GM23338 (cell line): ENCODE data around the gene TMPRSS15. TPM values are rescaled to one million over a fixed set of nuclear protein-coding genes. Genes with fewer than 3 reads are reported as not detected.

Experiments used
- ATAC-seq: fragments of 200-7000 bp; cut with Tn5 transposase; 3 replicates; pipeline ENCODE4 v1.9.1; 2020
- DNase-seq: peaks from one replicate; pipeline ENCODE4 v3.0.0-alpha.2; 2015; ENCODE audit warnings: low spot score
- H2AFZ ChIP-seq: fragments of 200-600 bp; sonication (generic); 2 replicates; pipeline ENCODE4 v1.8.0; 2016; ENCODE audit warnings: antibody characterized with exemption, mild to moderate bottlenecking, moderate library complexity
- H3F3A ChIP-seq: fragments of 200-600 bp; sonication (generic); replicated peaks from 2 replicates; pipeline ENCODE4 v1.8.0; 2017; ENCODE audit warnings: antibody characterized with exemption, mixed run types, low read depth
- H3K27ac ChIP-seq: fragments of 200-600 bp; sonication (generic); 2 replicates; pipeline ENCODE4 v1.6.1; 2016; ENCODE audit warnings: low read depth
- H3K27me3 ChIP-seq: fragments of 200-600 bp; sonication (generic); 2 replicates; pipeline ENCODE4 v1.8.0; 2016; ENCODE audit warnings: mild to moderate bottlenecking, mixed run types, moderate library complexity; ENCODE audit not compliant: insufficient read depth
- H3K36me3 ChIP-seq: fragments of 200-600 bp; sonication (generic); 2 replicates; pipeline ENCODE4 v1.8.0; 2016; ENCODE audit warnings: mild to moderate bottlenecking; ENCODE audit not compliant: insufficient read depth
- H3K4me1 ChIP-seq: fragments of 200-600 bp; sonication (generic); 2 replicates; pipeline ENCODE4 v1.8.0; 2016; ENCODE audit warnings: mild to moderate bottlenecking, moderate library complexity; ENCODE audit not compliant: insufficient read depth
- H3K4me2 ChIP-seq: fragments of 200-600 bp; sonication (generic); 2 replicates; pipeline ENCODE4 v1.7.1; 2017; ENCODE audit warnings: mixed run types
- H3K4me3 ChIP-seq: fragments of 200-600 bp; sonication (generic); 2 replicates; pipeline ENCODE4 v1.6.1; 2016; ENCODE audit warnings: mixed run types
- H3K79me2 ChIP-seq: fragments of 200-600 bp; sonication (generic); replicated peaks from 2 replicates; pipeline ENCODE4 v1.8.0; 2017; ENCODE audit warnings: mild to moderate bottlenecking; ENCODE audit not compliant: insufficient read depth
- H3K9me2 ChIP-seq: fragments of 200-600 bp; sonication (generic); 2 replicates; pipeline ENCODE4 v1.8.0; 2017; ENCODE audit not compliant: insufficient read depth
- H4K20me1 ChIP-seq: fragments of 200-600 bp; sonication (generic); replicated peaks from 2 replicates; pipeline ENCODE4 v1.8.0; 2017; ENCODE audit warnings: mild to moderate bottlenecking; ENCODE audit not compliant: insufficient read depth
- H3K27ac Mint-ChIP-seq: 2 replicates; pipeline ENCODE4 v1.8.0; 2020; ENCODE audit warnings: inconsistent platforms, mild to moderate bottlenecking, moderate library complexity, mixed read lengths
- H3K27me3 Mint-ChIP-seq: 3 replicates; pipeline ENCODE4 v1.8.0; 2022; ENCODE audit warnings: low read depth, mild to moderate bottlenecking, moderate library complexity, mixed read lengths, inconsistent platforms; ENCODE audit not compliant: insufficient read depth, poor library complexity
- H3K36me3 Mint-ChIP-seq: 3 replicates; pipeline ENCODE4 v1.8.0; 2021; ENCODE audit warnings: low read depth, mild to moderate bottlenecking, inconsistent platforms, moderate library complexity, mixed read lengths
- H3K4me1 Mint-ChIP-seq: 3 replicates; pipeline ENCODE4 v1.8.0; 2020; ENCODE audit warnings: mild to moderate bottlenecking, inconsistent platforms, mixed read lengths
- H3K4me3 Mint-ChIP-seq: 3 replicates; pipeline ENCODE4 v1.8.0; 2021; ENCODE audit warnings: moderate library complexity, mild to moderate bottlenecking, inconsistent platforms, mixed read lengths
- H3K9me3 Mint-ChIP-seq: 3 replicates; pipeline ENCODE4 v1.8.0; 2020; ENCODE audit warnings: moderate library complexity, mild to moderate bottlenecking, inconsistent platforms, mixed read lengths
- CREB1 ChIP-seq: fragments of 250-450 bp; sonication (Bioruptor Pico); IDR thresholded peaks from 2 replicates; pipeline ENCODE4 v1.5.0; 2020; ENCODE audit warnings: low read depth, mild to moderate bottlenecking, moderate library complexity
- EZH2 ChIP-seq: fragments of 200-600 bp; sonication (generic); IDR thresholded peaks from one replicate; pipeline ENCODE4 v1.8.0; 2017; ENCODE audit warnings: antibody characterized with exemption, mild to moderate bottlenecking, low read depth; ENCODE audit not compliant: unreplicated experiment
- JUNB ChIP-seq: IDR thresholded peaks from one replicate; pipeline ENCODE4 v1.6.1; 2016; ENCODE audit warnings: antibody characterized with exemption; ENCODE audit not compliant: unreplicated experiment
- NANOG ChIP-seq: IDR thresholded peaks from 2 replicates; pipeline ENCODE4 v1.6.1; 2016; ENCODE audit warnings: antibody characterized with exemption, borderline replicate concordance
- POLR2AphosphoS5 ChIP-seq: IDR thresholded peaks from 2 replicates; pipeline ENCODE4 v1.6.1; 2016; ENCODE audit warnings: antibody characterized with exemption, low read depth
- STAT1 ChIP-seq: IDR thresholded peaks from one replicate; pipeline ENCODE4 v1.6.1; 2016; ENCODE audit warnings: antibody characterized with exemption; ENCODE audit not compliant: unreplicated experiment
- ZNF114 ChIP-seq: fragments of 250-450 bp; sonication (Bioruptor Pico); IDR thresholded peaks from 2 replicates; pipeline ENCODE4 v1.5.0; 2020; ENCODE audit warnings: mild to moderate bottlenecking, moderate library complexity
- polyA plus RNA-seq: library from polyadenylated mRNA; unstranded; fragments of >200 nt; fragmentation: Nextera tagmentation; extraction: Ambion mirVana; gene quantifications from 2 replicates; pipeline ENCODE4 v1.2.1, GENCODE V29; 2016
- total RNA-seq: library from RNA; depleted of rRNA; stranded (reverse); fragments of >200 nt; shearing (Covaris generic); gene quantifications from 2 replicates; pipeline ENCODE4 v1.2.3, GENCODE V29; 2014
- TF ChIP-seq, protein P1 (sequence below), 2 experiments: fragments of 200-600 bp in 1 of 2; sonication (generic) in 1 of 2; conservative IDR thresholded peaks; 2 replicates each; pipeline versions ENCODE4 v1.5.1 to v1.6.1; 2016 to 2017; ENCODE audit warnings: antibody characterized with exemption in 2 of 2, low read depth in 2 of 2, mild to moderate bottlenecking in 2 of 2, moderate library complexity in 1 of 2
- TF ChIP-seq, protein P2 (sequence below): IDR thresholded peaks from 2 replicates; pipeline ENCODE4 v1.6.1; 2016; ENCODE audit warnings: antibody characterized with exemption
- TF ChIP-seq, protein P3 (sequence below): IDR thresholded peaks from one replicate; pipeline ENCODE4 v1.6.1; 2018; ENCODE audit warnings: antibody characterized with exemption; ENCODE audit not compliant: unreplicated experiment

Gene TMPRSS15
- total and polyA plus RNA-seq, 2 experiments from 2014 or later: not detected

DNA sequence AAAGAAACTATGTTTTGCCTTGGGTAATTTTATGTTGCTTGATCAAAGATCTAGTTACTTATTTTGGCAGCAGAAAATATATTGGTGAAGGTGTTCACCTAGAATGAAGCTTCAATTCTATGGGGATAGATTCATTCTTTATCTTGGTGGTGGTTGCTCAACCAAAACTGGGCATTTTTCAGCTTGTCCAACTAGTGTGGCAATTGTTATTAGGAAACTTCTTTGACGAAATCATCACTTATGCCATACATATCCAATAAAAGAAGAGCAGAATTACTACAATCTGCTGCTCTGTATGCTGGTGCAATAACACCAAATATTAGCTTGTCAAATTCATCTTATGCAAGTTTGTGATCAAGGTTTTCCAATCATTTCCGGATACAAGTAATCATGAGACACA is 26.8 kb upstream of the TMPRSS15 start:
- no peak overlapping the region for H3K4me3 ChIP-seq
- H3K27me3 ChIP-seq: no peaks in the 10 kb centered on the region
- Mint-ChIP-seq H3K4me3 (no peak overlapping the region), H3K27me3 (no peaks in the 10 kb centered on the region), H3K36me3 (peaks cover 8% of the 10 kb centered on the region; the same call in 2 of the 3 replicates), H3K27ac (no peak overlapping the region), H3K9me3 (peaks cover 14% of the 10 kb centered on the region; the same call in 2 of the 3 replicates), H3K4me1 (no peaks in the 10 kb centered on the region)
- H3K9me2 ChIP-seq: no peaks in the 10 kb centered on the region; the same call in 1 of the 2 replicates
- ATAC-seq: no peak
- H3K4me1 ChIP-seq: no peaks in the 10 kb centered on the region
- H3K4me2 ChIP-seq: no peak overlapping the region
- DNase-seq: no peak
- H4K20me1 ChIP-seq: no peaks in the 10 kb centered on the region
- TF ChIP-seq, protein P1, sequence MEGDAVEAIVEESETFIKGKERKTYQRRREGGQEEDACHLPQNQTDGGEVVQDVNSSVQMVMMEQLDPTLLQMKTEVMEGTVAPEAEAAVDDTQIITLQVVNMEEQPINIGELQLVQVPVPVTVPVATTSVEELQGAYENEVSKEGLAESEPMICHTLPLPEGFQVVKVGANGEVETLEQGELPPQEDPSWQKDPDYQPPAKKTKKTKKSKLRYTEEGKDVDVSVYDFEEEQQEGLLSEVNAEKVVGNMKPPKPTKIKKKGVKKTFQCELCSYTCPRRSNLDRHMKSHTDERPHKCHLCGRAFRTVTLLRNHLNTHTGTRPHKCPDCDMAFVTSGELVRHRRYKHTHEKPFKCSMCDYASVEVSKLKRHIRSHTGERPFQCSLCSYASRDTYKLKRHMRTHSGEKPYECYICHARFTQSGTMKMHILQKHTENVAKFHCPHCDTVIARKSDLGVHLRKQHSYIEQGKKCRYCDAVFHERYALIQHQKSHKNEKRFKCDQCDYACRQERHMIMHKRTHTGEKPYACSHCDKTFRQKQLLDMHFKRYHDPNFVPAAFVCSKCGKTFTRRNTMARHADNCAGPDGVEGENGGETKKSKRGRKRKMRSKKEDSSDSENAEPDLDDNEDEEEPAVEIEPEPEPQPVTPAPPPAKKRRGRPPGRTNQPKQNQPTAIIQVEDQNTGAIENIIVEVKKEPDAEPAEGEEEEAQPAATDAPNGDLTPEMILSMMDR (conservative IDR thresholded peaks at IDR 0.05; ENCODE audit: low read depth in 2 of 2): no peak
- TF ChIP-seq POLR2AphosphoS5 (no peak), ZNF114 (CRISPR knock-in tag) (no peak)
- H2AFZ ChIP-seq: no peak overlapping the region
- no peaks in the 10 kb centered on the region for H3F3A ChIP-seq
- H3K36me3 ChIP-seq: no peaks in the 10 kb centered on the region
- no peaks in the 10 kb centered on the region for H3K79me2 ChIP-seq
- H3K27ac ChIP-seq: no peak overlapping the region

- no peak overlapping the region for H3K27ac Mint-ChIP-seq
- H3K27me3 Mint-ChIP-seq: no peaks in the 10 kb centered on the region
- H4K20me1 ChIP-seq: no peaks in the 10 kb centered on the region
- no peaks in the 10 kb centered on the region for H3K9me2 ChIP-seq
- H3K36me3 Mint-ChIP-seq: peaks cover 8% of the 10 kb centered on the region; the same call in 2 of the 3 replicates
- no peak overlapping the region for H3K27ac ChIP-seq
- peaks cover 10% of the 10 kb centered on the region; the same call in 2 of the 3 replicates for H3K9me3 Mint-ChIP-seq
- H3K4me2 ChIP-seq: no peak overlapping the region
- no peaks in the 10 kb centered on the region for H3K79me2 ChIP-seq
- DNase-seq (no peak), ATAC-seq (no peak)
- H3F3A ChIP-seq: no peaks in the 10 kb centered on the region
- H2AFZ ChIP-seq: no peak overlapping the region
- H3K4me3 ChIP-seq: no peak overlapping the region
- H3K4me1 Mint-ChIP-seq: peaks cover 6% of the 10 kb centered on the region; the same call in 2 of the 3 replicates
- no peaks in the 10 kb centered on the region for H3K27me3 ChIP-seq
- H3K4me3 Mint-ChIP-seq: no peak overlapping the region
- no peaks in the 10 kb centered on the region for H3K36me3 ChIP-seq
- H3K4me1 ChIP-seq: no peaks in the 10 kb centered on the region; the same call in 1 of the 2 replicates
- TF ChIP-seq POLR2AphosphoS5: no peak
- TF ChIP-seq, protein P2, sequence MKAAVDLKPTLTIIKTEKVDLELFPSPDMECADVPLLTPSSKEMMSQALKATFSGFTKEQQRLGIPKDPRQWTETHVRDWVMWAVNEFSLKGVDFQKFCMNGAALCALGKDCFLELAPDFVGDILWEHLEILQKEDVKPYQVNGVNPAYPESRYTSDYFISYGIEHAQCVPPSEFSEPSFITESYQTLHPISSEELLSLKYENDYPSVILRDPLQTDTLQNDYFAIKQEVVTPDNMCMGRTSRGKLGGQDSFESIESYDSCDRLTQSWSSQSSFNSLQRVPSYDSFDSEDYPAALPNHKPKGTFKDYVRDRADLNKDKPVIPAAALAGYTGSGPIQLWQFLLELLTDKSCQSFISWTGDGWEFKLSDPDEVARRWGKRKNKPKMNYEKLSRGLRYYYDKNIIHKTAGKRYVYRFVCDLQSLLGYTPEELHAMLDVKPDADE: no peak
- TF ChIP-seq, protein P3, sequence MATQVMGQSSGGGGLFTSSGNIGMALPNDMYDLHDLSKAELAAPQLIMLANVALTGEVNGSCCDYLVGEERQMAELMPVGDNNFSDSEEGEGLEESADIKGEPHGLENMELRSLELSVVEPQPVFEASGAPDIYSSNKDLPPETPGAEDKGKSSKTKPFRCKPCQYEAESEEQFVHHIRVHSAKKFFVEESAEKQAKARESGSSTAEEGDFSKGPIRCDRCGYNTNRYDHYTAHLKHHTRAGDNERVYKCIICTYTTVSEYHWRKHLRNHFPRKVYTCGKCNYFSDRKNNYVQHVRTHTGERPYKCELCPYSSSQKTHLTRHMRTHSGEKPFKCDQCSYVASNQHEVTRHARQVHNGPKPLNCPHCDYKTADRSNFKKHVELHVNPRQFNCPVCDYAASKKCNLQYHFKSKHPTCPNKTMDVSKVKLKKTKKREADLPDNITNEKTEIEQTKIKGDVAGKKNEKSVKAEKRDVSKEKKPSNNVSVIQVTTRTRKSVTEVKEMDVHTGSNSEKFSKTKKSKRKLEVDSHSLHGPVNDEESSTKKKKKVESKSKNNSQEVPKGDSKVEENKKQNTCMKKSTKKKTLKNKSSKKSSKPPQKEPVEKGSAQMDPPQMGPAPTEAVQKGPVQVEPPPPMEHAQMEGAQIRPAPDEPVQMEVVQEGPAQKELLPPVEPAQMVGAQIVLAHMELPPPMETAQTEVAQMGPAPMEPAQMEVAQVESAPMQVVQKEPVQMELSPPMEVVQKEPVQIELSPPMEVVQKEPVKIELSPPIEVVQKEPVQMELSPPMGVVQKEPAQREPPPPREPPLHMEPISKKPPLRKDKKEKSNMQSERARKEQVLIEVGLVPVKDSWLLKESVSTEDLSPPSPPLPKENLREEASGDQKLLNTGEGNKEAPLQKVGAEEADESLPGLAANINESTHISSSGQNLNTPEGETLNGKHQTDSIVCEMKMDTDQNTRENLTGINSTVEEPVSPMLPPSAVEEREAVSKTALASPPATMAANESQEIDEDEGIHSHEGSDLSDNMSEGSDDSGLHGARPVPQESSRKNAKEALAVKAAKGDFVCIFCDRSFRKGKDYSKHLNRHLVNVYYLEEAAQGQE: no peak
- no peak for TF ChIP-seq ZNF114 (CRISPR knock-in tag)
- no peak for TF ChIP-seq STAT1
- no peak for TF ChIP-seq NANOG
- TF ChIP-seq EZH2: no peak
- TF ChIP-seq JUNB: no peak
- TF ChIP-seq, protein P1 (conservative IDR thresholded peaks at IDR 0.05; ENCODE audit: low read depth in 2 of 2): no peak
- no peak for TF ChIP-seq CREB1 (CRISPR knock-in tag)
Observed at GRCh38 chr21:18424276-18424675, 20.7 kb upstream of the TMPRSS15 start.
